ENCODE data around the gene STUM. TPM values are rescaled to one million over a fixed set of nuclear protein-coding genes. Genes with fewer than 3 reads are reported as not detected.

The STUM gene
- total and polyA plus RNA-seq, 10 of the 15 experiments (the other 5 are each of a cell fraction or from before 2014, with no cell fraction given), result under 0.01 to 0.15 (median 0.09) TPM; not detected in 5

- Histone ChIP-seq H3K4me1 (ENCODE audit: control insufficient read depth, insufficient read depth, low read length) (no peaks in the 10 kb centered on the region), H3K79me2 (ENCODE audit: control insufficient read depth, insufficient read depth, low read length) (no peaks in the 10 kb centered on the region), H3K27me3 (replicated peaks in 1 of 2; ENCODE audit: control insufficient read depth in 2 of 2, insufficient read depth in 2 of 2, low read length in 1 of 2) (peaks cover 0 to 5% of the 10 kb centered on the region in 2 experiments; a peak in 3 of 4 replicates), H3K4me3 (no peak overlapping the region), H3K4me2 (ENCODE audit: control insufficient read depth, insufficient read depth) (no peak overlapping the region), H4K20me1 (ENCODE audit: control insufficient read depth, insufficient read depth) (no peaks in the 10 kb centered on the region), H3K36me3 (ENCODE audit: control insufficient read depth in 2 of 2, insufficient read depth in 2 of 2, low read length in 1 of 2) (no peaks in the 10 kb centered on the region), H3K27ac (ENCODE audit: control insufficient read depth, insufficient read depth) (no peak overlapping the region), H2AFZ (ENCODE audit: control insufficient read depth, low read depth, low read length) (no peak overlapping the region), H3K9me3 (replicated peaks; ENCODE audit: control insufficient read depth, insufficient read depth, low read length) (no peaks in the 10 kb centered on the region), H3K9ac (ENCODE audit: control insufficient read depth, insufficient read depth, low read length) (no peak overlapping the region)
- in situ Hi-C loops (cut with MboI) (no loop called here), intact Hi-C loops (cut with micrococcal nuclease; ENCODE audit: unreplicated experiment) (no loop called here)
- FAIRE-seq (no peak), DNase-seq (ENCODE audit: low read depth, low spot score) (no peak), ATAC-seq (no peak)
- ChIA-PET SMC1A (ENCODE audit: uncharacterized antibody, unreplicated experiment) (interaction anchor here (0.6 to 0.7 kb wide), 2 partner anchors 10 to 46 kb away, joined by 3 to 4 read pairs; no protein-coding TSS in a partner anchor), CTCF (no interaction called here), POLR2A (interaction anchor here (0.6 kb wide), 1 partner anchor 34 kb away, joined by 4 read pairs; no protein-coding TSS in a partner anchor), RAD21 (ENCODE audit: unreplicated experiment) (no interaction called here)
- 30% methylated on average over 7 of the region's 7 CpGs for WGBS (ENCODE audit: insufficient coverage, insufficient replicate concordance, low lambda C conversion rate, missing lambda C conversion rate)
- TF ChIP-seq CUX1 (IDR thresholded peaks at IDR 0.05; ENCODE audit: insufficient replicate concordance, low read depth, low read length) (no peak), NBN (IDR thresholded peaks at IDR 0.05) (no peak), RFX5 (IDR thresholded peaks at IDR 0.05; ENCODE audit: low read depth, low read length) (no peak), RUNX3 (IDR thresholded peaks at IDR 0.05; ENCODE audit: low read length) (no peak), SIN3A (IDR thresholded peaks at IDR 0.05; ENCODE audit: low read depth, low read length) (no peak), MYB (IDR thresholded peaks at IDR 0.05; ENCODE audit: borderline replicate concordance, low read depth, low read length) (no peak), JUND (IDR thresholded peaks at IDR 0.05; ENCODE audit: low read depth, low read length) (no peak), ATF3 (IDR thresholded peaks at IDR 0.05; ENCODE audit: borderline replicate concordance, extremely low read depth, low read depth, low read length) (no peak), SMC3 (IDR thresholded peaks at IDR 0.05; ENCODE audit: borderline replicate concordance, low read length) (no peak), MXI1 (IDR thresholded peaks at IDR 0.05; ENCODE audit: low read depth, low read length) (no peak), ELK1 (IDR thresholded peaks at IDR 0.05; ENCODE audit: low read depth, low read length) (no peak), CBFB (IDR thresholded peaks at IDR 0.05; ENCODE audit: low read depth) (no peak)
- no TSS peak for BruUV-seq (replicated peaks)
Observed at GRCh38 chr1:226590614-226591013, 42.0 kb downstream of the STUM start.
